ENCODE results near the gene PDZRN3.

Gene PDZRN3

GRCh38 chr3:73379465-73379864, 245.3 kb downstream of the PDZRN3 start:
- no peak for DNase-seq

DNA sequence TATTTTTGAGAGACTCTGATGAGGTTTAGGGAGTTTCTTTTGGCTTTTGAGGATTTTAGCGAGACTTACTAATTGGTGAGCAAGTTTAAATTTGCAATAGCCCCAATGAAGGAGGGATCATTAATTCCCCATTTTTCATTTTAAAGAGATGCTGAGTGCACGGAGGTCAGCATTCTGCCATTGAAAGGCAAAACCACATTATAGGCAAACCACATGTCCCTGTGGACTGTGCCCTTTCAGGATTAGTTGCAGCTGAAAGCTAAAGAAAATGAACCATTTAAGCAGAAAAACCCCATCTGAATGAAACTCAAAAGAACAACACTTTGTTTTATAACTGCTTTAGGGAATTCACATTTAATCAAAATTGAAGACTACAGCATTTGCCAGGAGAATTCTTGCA, 246.5 kb downstream of the PDZRN3 start:
- DNase-seq: no peak

DNA sequence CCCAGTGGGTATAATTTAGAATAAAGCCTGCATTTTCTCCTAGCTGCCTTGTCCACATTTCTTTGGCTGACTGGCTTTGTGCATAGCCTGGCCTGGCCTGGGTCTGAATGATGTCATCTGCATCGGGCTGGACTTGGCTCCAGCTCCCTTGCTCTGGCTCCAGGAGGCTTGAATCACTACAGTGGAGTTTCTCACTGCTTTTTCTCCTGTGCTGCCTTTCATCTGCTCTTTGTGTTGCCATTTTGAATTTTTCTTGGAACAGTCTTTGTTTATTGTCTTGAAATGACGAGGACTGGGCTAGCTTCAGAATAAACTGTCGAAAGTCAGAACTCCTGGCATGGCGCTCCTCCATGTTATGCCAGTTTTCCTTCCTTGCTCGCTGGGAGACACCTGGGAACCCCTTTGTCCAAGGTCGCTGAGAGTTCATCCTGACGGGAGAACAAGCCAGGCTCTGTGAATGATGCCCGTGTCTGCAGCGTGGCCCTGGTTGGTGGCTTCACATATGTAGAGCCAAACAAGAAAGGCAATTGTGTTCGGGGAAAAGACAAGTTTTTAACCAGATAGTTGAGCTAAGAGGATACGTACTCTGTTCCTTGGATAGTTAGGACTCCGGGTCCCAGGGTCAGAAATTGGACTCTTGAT, 258.9 kb downstream of the PDZRN3 start:
- no peak for DNase-seq

DNA sequence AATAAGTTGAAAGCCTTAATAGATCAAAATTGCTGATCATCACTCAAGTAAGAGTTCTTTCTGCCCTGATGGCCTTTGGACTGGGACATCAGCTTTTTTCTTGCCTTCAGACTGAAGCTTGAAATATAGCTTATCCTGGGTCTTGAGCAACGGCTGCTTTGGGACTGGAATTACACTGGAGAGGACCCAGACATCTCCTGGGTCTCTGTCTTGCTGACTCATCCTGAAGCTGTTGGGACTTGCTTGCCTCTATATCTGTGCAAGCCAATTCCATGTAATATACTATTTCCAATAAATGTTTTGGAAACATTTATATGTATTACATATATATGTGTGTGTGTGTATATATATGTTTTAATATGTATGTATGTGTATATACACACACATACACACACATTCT, 260.2 kb downstream of the PDZRN3 start:
- DNase-seq: no peak

- no peak for DNase-seq
Observed at GRCh38 chr3:73363093-73363492, 261.6 kb downstream of the PDZRN3 start.

- DNase-seq: no peak
Observed at GRCh38 chr3:73361591-73361990, 263.1 kb downstream of the PDZRN3 start.

DNA sequence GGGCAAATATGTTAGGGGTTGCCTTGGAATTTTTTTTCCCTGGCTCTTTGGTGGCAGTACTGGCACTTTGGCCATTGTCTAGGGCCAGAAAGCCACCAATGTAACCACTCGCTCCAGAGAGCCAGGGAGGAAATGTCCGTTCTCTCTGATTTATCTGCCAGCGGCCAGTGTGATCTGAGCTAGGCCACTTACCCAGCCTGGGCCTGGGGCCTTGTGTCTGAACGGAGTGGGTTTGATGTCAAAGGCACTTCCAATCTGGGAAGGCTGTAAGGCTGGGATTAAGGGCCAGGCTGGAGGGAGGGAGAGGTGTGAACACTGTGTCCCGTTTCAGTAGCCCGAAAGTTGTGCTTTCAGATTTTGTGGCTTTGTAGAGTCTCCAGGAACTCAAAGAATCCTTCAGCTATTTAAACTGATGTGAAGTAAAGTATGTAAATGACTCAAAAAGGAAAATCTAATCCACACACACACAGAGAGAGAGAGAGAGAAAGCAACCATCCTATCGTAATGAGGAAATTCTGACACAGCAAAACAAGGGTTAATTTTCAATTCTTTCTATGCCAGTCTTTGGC, 271.0 kb downstream of the PDZRN3 start:
- DNase-seq: no peak

- DNase-seq: no peak
Observed at GRCh38 chr3:73352841-73353645, 271.7 kb downstream of the PDZRN3 start.

DNA sequence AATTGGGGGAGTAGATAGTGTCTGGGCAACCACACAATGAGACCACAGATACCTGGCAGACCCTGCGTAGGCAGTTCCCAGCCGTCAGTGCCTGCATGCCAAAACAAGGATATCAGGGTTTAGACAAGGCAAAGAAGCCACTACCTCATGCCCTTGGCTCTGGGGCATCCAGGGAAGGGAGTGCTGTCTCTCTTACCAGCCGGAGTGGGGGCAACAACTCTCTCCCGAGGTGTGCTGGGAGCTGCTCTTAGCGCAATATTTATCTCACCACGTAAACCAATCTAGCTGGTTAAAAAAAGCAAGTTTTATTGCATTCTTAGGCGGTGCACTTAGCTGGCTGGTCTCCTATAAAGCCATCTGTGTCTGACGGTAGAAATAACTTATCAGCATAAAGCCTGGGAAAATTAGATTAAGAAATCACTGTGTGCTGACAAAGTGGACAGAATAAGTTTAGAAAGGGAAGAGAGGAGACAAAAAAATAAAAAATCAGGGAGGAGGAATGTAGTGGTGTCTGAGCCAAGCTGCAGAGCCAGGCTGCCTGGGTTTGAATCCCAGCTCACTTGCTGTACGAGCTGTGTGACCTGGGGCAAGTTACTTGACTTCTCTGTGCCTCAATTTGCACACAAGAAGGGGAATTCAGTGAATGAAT, 273.2 kb downstream of the PDZRN3 start:
- no peak for DNase-seq

DNA sequence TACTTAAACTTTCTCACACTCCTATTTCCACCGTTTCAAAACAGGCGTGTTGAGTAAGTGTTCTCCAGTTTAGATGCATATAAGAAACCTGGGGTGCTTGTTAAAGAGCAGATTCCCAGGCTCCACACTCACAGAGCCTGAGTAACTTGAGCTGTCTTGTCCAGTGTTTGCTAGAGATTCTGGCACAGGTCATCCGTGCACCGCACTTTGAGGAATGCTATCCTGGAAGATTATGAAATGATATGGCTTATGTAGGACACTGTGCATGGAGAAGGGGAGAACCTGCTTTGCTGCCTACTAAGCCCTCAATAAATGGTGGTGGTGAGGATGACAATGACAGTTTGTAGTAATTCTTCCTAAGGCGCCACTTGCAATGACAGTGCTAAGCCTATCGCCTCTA, 273.7 kb downstream of the PDZRN3 start:
- no peak for DNase-seq

DNA sequence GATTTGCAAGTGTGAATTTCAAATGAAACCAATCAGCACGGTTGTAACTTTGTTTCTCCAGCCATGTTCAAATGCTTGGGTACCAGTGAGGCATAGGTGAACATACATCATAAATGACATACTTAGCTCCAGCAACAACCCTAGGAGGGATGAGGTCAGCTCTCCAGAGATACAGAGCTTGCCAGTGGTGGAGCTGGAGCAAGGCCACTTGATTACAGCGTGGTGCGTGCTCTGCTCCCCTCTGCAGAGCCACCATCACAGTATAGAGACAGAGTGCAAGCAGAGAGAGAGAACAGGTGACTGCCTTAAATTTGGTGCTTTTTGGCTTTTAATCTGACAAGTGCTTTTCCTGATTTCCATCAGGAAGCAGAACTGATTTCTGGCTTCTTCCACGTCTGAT, 275.1 kb downstream of the PDZRN3 start:
- no peak for DNase-seq

DNA sequence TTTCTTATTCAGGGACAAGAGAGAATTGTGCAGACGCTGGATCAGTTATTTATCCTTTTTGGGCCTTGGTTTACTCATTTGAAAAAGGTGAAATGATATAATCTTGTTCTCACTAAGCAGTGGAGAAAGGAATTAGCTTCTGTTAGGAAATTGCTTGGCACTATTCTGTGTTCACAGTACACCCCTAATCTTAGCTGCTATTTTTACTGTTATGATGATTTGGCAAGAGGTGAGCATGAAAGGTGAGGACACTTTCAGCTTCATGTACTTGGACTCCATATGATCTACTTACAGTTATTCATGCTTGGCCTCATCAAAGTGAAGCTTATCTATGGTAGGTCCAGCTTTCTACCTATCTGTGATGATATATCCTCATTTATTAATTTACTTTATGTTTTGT, 282.7 kb downstream of the PDZRN3 start:
- no peak for DNase-seq

- no peak for DNase-seq
Observed at GRCh38 chr3:73341272-73341935, 283.3 kb downstream of the PDZRN3 start.

GRCh38 chr3:73332558-73332957, 292.2 kb downstream of the PDZRN3 start:
- no peak for DNase-seq
